ENCODE measurements around the gene CACNA1D.

DNA sequence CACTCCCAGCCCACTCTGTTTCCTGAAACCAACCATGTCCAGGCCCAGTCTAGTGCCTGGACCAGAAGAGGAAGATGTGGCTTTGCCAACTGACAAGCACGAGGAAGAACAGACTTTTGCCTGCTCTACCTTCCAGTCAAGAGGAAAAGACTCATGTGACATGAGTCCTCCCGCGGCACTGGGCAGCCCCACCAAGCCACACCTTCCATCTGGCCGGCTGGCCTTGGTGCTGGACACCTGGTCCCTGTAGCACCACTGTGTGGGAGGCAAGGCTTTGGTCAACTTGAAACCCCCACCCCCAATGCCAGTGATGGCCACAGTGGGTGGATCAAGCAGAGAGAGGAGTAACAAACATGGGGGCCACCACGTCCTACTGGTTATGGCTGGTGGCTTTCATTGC, 339.3 kb downstream of the CACNA1D start:
- no peak for TF ChIP-seq CTCF (IDR thresholded peaks at IDR 0.05; ENCODE audit: insufficient read depth, low read length, poor library complexity, severe bottlenecking)
- TF ChIP-seq EZH2phosphoT487 (conservative IDR thresholded peaks at IDR 0.05; ENCODE audit: low read length), result no peak

Measured in SU-DHL-6 (cell line).